Measurements from ENCODE around the gene MYBPC1.

DNA sequence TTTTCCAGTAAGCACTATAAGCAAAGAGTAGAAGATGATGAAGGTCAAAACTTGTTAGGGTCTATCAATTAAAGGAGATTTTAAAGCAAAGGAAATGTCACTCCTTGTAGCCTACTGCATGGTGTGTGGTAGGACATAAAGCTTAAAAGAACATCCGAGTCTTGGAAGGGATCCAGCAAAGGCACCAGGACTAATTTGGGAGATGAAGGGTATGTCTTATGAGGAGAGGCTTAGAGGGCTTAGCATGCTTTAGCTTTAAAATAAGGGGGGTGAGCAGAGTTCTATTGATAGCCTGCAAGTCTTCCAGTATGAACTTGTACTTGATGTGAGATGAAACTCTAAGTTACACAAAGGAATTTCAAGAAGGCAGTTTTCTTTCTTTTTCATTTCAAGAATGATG lies 11.8 kb upstream of the MYBPC1 start:
- TF ChIP-seq CTCF (IDR thresholded peaks at IDR 0.05) (no peak), POLR2AphosphoS5 (IDR thresholded peaks at IDR 0.05; ENCODE audit: insufficient read depth in 1 of 2, low read depth in 1 of 2) (no peak)
